H1 (cell line): Measurements from ENCODE around the gene NDUFB10. TPM values are rescaled to one million over a fixed set of nuclear protein-coding genes. Genes with fewer than 3 reads are reported as not detected.
A peak's percentile ranks its signal among the peaks of the same experiment; 100 is the strongest.

Experiments used
- CTCF ChIA-PET: fragments of 300-600 bp; sonication (Branson Sonifier 250); formaldehyde crosslinking; loops from one replicate; lab custom pipeline; 2021; ENCODE audit not compliant: partially characterized antibody; lab: Charles Lee
- POLR2A ChIA-PET: fragments of 300-600 bp; sonication (Branson Sonifier 250); formaldehyde crosslinking; loops from one replicate; lab custom pipeline; 2021; ENCODE audit warnings: inconsistent platforms; ENCODE audit not compliant: partially characterized antibody; lab: Charles Lee
- DNase-seq, 2 experiments: peaks; one replicate each; pipeline versions ENCODE4 v3.0.0 to v3.0.0-alpha.2; 2010 to 2022; ENCODE audit warnings: low spot score in 2 of 2, low read depth in 1 of 2, mixed read lengths in 1 of 2
- FAIRE-seq: peaks from 2 replicates; lab custom pipeline; 2011; peaks lifted over from hg19 to GRCh38; lab: Jason Lieb, UNC
- H2AFZ ChIP-seq: 2 replicates; pipeline ENCODE4 v1.8.1; 2012; ENCODE audit warnings: low read length, inconsistent platforms
- H2AK5ac ChIP-seq: 2 replicates; pipeline ENCODE4 v1.6.1; 2013; ENCODE audit warnings: low read depth, low read length
- H2BK120ac ChIP-seq: replicated peaks from 2 replicates; pipeline ENCODE3; 2013; ENCODE audit warnings: low read depth, low read length, inconsistent platforms
- H2BK12ac ChIP-seq: 2 replicates; pipeline ENCODE4 v1.6.1; 2013; ENCODE audit warnings: low read depth, low read length
- H2BK15ac ChIP-seq: 2 replicates; pipeline ENCODE4 v1.6.1; 2013; ENCODE audit warnings: low read length
- H2BK20ac ChIP-seq: 2 replicates; pipeline ENCODE4 v1.6.1; 2013; ENCODE audit warnings: low read length
- H2BK5ac ChIP-seq: 2 replicates; pipeline ENCODE4 v1.6.1; 2013; ENCODE audit warnings: low read depth, low read length
- H3K14ac ChIP-seq: 2 replicates; pipeline ENCODE4 v1.6.1; 2013; ENCODE audit warnings: inconsistent platforms; ENCODE audit not compliant: insufficient read length
- H3K18ac ChIP-seq: 2 replicates; pipeline ENCODE4 v1.6.1; 2013; ENCODE audit warnings: low read length; ENCODE audit errors: extremely low read depth
- H3K23ac ChIP-seq: 2 replicates; pipeline ENCODE4 v1.6.1; 2013; ENCODE audit warnings: inconsistent platforms; ENCODE audit not compliant: insufficient read length
- H3K23me2 ChIP-seq: 2 replicates; pipeline ENCODE4 v1.6.1; 2013; ENCODE audit warnings: low read depth, low read length
- H3K27ac ChIP-seq: 2 replicates; pipeline ENCODE4 v1.6.1; 2011; ENCODE audit warnings: low read depth, low read length, inconsistent platforms
- H3K27me3 ChIP-seq, 4 experiments: replicated peaks in 1 of 4; 1 replicate in 1 of 4; 2 replicates in 3 of 4; pipeline versions ENCODE4 v1.6.1 to v1.8.1; 2011 to 2013; ENCODE audit warnings: low read length in 3 of 4, mild to moderate bottlenecking in 3 of 4, inconsistent platforms in 2 of 4, mixed read lengths in 2 of 4, moderate library complexity in 1 of 4; ENCODE audit not compliant: control insufficient read depth in 3 of 4, insufficient read depth in 3 of 4; ENCODE audit errors: extremely low read depth in 1 of 4
- H3K36me3 ChIP-seq, 4 experiments: 2 replicates each; pipeline versions ENCODE4 v1.6.1 to v1.8.1; 2011 to 2013; ENCODE audit warnings: mild to moderate bottlenecking in 4 of 4, low read length in 3 of 4, moderate library complexity in 2 of 4, control low read depth in 1 of 4, inconsistent platforms in 1 of 4; ENCODE audit not compliant: insufficient read depth in 4 of 4, control insufficient read depth in 2 of 4
- H3K4ac ChIP-seq: replicated peaks from 2 replicates; pipeline ENCODE3; 2013; ENCODE audit warnings: low read length, low read depth, mixed read lengths, inconsistent platforms; ENCODE audit not compliant: insufficient read length
- H3K4me1 ChIP-seq, 4 experiments: replicated peaks in 1 of 4; 1 replicate in 1 of 4; 2 replicates in 3 of 4; pipeline versions ENCODE4 v1.6.1 to v1.8.1; 2011 to 2013; ENCODE audit warnings: low read length in 3 of 4, inconsistent platforms in 2 of 4, mixed read lengths in 1 of 4; ENCODE audit not compliant: insufficient read depth in 4 of 4, control insufficient read depth in 3 of 4
- H3K4me2 ChIP-seq, 2 experiments: 2 replicates each; pipeline versions ENCODE4 v1.6.1 to v1.8.1; 2011 to 2013; ENCODE audit warnings: low read depth in 2 of 2, low read length in 2 of 2, control low read depth in 1 of 2, inconsistent platforms in 1 of 2, mild to moderate bottlenecking in 1 of 2; ENCODE audit not compliant: insufficient read depth in 1 of 2
- H3K4me3 ChIP-seq, 4 experiments: fragments of 200-600, 300-600 bp in 1 of 4; sonication (generic), shearing (Covaris generic), sonication (Bioruptor Twin) in 1 of 4; 2 replicates each; pipeline versions ENCODE4 v1.5.1 to v1.8.1; 2011 to 2016; ENCODE audit warnings: low read length in 4 of 4, low read depth in 3 of 4, control low read depth in 2 of 4, inconsistent platforms in 2 of 4, mild to moderate bottlenecking in 2 of 4, mixed read lengths in 1 of 4, moderate library complexity in 1 of 4; ENCODE audit not compliant: insufficient read depth in 2 of 4; ENCODE audit errors: extremely low read depth in 1 of 4
- H3K56ac ChIP-seq: replicated peaks from 2 replicates; pipeline ENCODE3; 2013; ENCODE audit warnings: low read depth, mild to moderate bottlenecking, mixed read lengths, low read length, inconsistent platforms; ENCODE audit not compliant: insufficient read length
- H3K79me1 ChIP-seq: 2 replicates; pipeline ENCODE4 v1.6.1; 2013; ENCODE audit warnings: low read depth, low read length, control low read depth
- H3K79me2 ChIP-seq, 2 experiments: 2 replicates each; pipeline versions ENCODE4 v1.6.1 to v1.8.1; 2012 to 2013; ENCODE audit warnings: low read length in 2 of 2, mild to moderate bottlenecking in 2 of 2, inconsistent platforms in 1 of 2; ENCODE audit not compliant: insufficient read depth in 2 of 2, control insufficient read depth in 1 of 2
- H3K9ac ChIP-seq, 4 experiments: replicated peaks in 1 of 4; 1 replicate in 1 of 4; 2 replicates in 3 of 4; pipeline versions ENCODE4 v1.6.1 to v1.8.1; 2011 to 2013; ENCODE audit warnings: low read depth in 3 of 4, low read length in 3 of 4, control low read depth in 2 of 4, mild to moderate bottlenecking in 2 of 4, moderate library complexity in 2 of 4, inconsistent platforms in 1 of 4; ENCODE audit errors: extremely low read depth in 1 of 4
- H3K9me3 ChIP-seq, 2 experiments: 2 replicates each; pipeline versions ENCODE4 v1.6.1 to v1.8.1; 2012 to 2013; ENCODE audit warnings: mild to moderate bottlenecking in 2 of 2, moderate library complexity in 2 of 2, control low read depth in 1 of 2, inconsistent platforms in 1 of 2, low read depth in 1 of 2, low read length in 1 of 2, mixed read lengths in 1 of 2; ENCODE audit not compliant: insufficient read depth in 2 of 2
- H4K20me1 ChIP-seq, 2 experiments: replicated peaks in 1 of 2; 2 replicates each; pipeline versions ENCODE3 to v1.8.1; 2011 to 2013; ENCODE audit warnings: inconsistent platforms in 2 of 2, low read length in 2 of 2, mild to moderate bottlenecking in 1 of 2; ENCODE audit not compliant: insufficient read depth in 2 of 2, control insufficient read depth in 1 of 2
- H4K5ac ChIP-seq: 2 replicates; pipeline ENCODE4 v1.6.1; 2013; ENCODE audit warnings: low read length, low read depth, mixed read lengths, inconsistent platforms; ENCODE audit not compliant: insufficient read length
- H4K8ac ChIP-seq: 2 replicates; pipeline ENCODE4 v1.8.0; 2013; ENCODE audit warnings: mild to moderate bottlenecking, moderate library complexity, low read length, inconsistent platforms; ENCODE audit not compliant: insufficient read depth; ENCODE audit errors: extremely low read depth
- H4K91ac ChIP-seq: replicated peaks from 2 replicates; pipeline ENCODE3; 2013; ENCODE audit warnings: low read length, mixed read lengths, inconsistent platforms; ENCODE audit not compliant: insufficient read length
- WGBS, 2 experiments: shearing (Covaris generic) in 1 of 2; methylation state at CpG; one replicate each; pipeline versions ENCODE4 v1.1.6 to v1.1.7; 2013 to 2015; ENCODE audit warnings: low lambda C conversion rate in 2 of 2, mixed read lengths in 2 of 2, inconsistent platforms in 1 of 2, low coverage in 1 of 2, missing lambda C conversion rate in 1 of 2; ENCODE audit not compliant: insufficient replicate concordance in 2 of 2, insufficient coverage in 1 of 2, insufficient read length in 1 of 2; ENCODE audit errors: extremely low coverage in 1 of 2, missing lambda C conversion rate in 1 of 2; 5-methylcytosine and 5-hydroxymethylcytosine counted together
- polyA plus RNA-seq, 7 experiments: library from polyadenylated mRNA; depleted of rRNA in 3 of 7; stranded (reverse) in 5 of 7; unstranded in 2 of 7; fragments of >200 nt in 5 of 7; fragments of 200-250 nt in 2 of 7; gene quantifications; 1 replicate in 5 of 7; 2 replicates in 1 of 7; 4 replicates in 1 of 7; pipeline versions ENCODE4 v1.2.1 to v1.2.3, GENCODE V29; 2011 to 2013; ENCODE audit warnings: missing spikeins in 2 of 7, mixed read lengths in 2 of 7
- total RNA-seq: library from RNA; stranded (reverse); fragmentation: NEBNext Ultra II Directional; extraction: Animal tissue kit (Norgen Biotek cat#: 25700); gene quantifications from 2 replicates; pipeline ENCODE4 v1.2.1, GENCODE V29; 2021
- TF ChIP-seq, protein P1 (sequence below): IDR thresholded peaks from 2 replicates; pipeline ENCODE4 v1.6.1; 2011; ENCODE audit warnings: low read depth, mild to moderate bottlenecking, low read length; ENCODE audit not compliant: insufficient read depth
- TF ChIP-seq, protein P2 (sequence below), 3 experiments: IDR thresholded peaks; 1 replicate in 2 of 3; 2 replicates in 1 of 3; pipeline versions ENCODE4 v1.5.1 to v1.6.1; 2011; ENCODE audit warnings: low read length in 3 of 3, mild to moderate bottlenecking in 3 of 3, inconsistent platforms in 2 of 3, low read depth in 1 of 3, moderate library complexity in 1 of 3; ENCODE audit not compliant: insufficient read depth in 1 of 3; ENCODE audit errors: control extremely low read depth in 1 of 3

The NDUFB10 gene
- total and polyA plus RNA-seq, 2 of the 8 experiments (the other 6 are each of a cell fraction or from before 2014, with no cell fraction given): 183 to 194 TPM

DNA sequence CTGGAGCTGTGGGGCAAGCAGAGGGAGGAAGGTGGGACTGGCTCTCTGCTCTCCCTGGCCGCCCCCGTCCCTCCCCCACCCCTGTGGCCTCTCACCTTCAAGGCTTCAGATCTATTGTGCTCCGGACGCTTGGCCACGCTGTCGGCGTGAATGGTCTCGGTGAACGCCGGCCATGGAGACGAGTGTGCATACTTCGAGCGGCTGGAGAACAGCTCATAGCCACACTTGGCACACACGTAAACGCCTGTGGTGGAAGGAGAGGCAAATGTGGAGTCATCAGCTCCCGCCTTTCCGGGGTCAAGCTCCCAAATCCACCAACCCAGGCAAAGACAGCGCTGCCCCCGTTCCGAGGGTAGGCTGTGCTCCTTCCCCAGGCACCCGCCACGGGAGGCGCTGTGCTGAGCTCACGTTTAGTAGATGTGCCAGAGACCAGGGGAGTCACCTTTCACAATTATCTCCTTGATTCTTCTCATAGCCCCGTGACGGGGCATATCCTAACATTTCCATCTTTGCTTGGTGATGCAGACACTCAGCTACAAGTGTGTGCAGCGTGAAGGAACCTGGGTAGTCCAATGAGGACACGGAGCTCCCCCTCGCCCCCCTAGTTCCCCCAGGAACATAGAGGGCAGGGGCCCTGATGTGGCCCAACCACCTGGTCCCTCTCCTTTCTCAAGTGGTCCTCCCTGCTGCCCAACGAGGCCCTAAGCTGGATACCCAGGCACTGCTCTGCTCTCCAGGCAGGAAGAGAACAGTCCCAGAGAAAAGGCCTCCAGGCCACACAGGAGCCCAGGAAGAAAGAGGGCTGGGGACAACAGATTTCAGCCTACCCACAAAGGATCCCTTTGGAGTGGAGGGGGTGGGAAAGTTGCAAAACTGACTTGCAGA, 17.9 kb upstream of the NDUFB10 start:
- H3K9ac ChIP-seq: no peak overlapping the region
- H4K20me1 ChIP-seq: peaks cover 0 to 4% of the 10 kb centered on the region in 2 experiments
- no peak overlapping the region for H3K27ac ChIP-seq
- TF ChIP-seq, protein P1, sequence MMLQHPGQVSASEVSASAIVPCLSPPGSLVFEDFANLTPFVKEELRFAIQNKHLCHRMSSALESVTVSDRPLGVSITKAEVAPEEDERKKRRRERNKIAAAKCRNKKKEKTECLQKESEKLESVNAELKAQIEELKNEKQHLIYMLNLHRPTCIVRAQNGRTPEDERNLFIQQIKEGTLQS: no peak
- TF ChIP-seq, protein P2, sequence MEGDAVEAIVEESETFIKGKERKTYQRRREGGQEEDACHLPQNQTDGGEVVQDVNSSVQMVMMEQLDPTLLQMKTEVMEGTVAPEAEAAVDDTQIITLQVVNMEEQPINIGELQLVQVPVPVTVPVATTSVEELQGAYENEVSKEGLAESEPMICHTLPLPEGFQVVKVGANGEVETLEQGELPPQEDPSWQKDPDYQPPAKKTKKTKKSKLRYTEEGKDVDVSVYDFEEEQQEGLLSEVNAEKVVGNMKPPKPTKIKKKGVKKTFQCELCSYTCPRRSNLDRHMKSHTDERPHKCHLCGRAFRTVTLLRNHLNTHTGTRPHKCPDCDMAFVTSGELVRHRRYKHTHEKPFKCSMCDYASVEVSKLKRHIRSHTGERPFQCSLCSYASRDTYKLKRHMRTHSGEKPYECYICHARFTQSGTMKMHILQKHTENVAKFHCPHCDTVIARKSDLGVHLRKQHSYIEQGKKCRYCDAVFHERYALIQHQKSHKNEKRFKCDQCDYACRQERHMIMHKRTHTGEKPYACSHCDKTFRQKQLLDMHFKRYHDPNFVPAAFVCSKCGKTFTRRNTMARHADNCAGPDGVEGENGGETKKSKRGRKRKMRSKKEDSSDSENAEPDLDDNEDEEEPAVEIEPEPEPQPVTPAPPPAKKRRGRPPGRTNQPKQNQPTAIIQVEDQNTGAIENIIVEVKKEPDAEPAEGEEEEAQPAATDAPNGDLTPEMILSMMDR (IDR thresholded peaks at IDR 0.05; ENCODE audit: control extremely low read depth in 1 of 3, insufficient read depth in 1 of 3, low read depth in 1 of 3, low read length in 3 of 3): peak; percentile 36 to 66 (median 53)
- no peak overlapping the region for H3K56ac ChIP-seq
- peak overlapping the region; percentile 36 for H4K8ac ChIP-seq
- H2BK20ac ChIP-seq: no peak overlapping the region
- 84% methylated on average over 28 of the region's 30 CpGs; no CpG with 5 or more reads in 1 of the 2 experiments for WGBS, 2 experiments
- no peak overlapping the region for H2BK5ac ChIP-seq
- H3K4me3 ChIP-seq: no peak overlapping the region; a peak in 1 of 8 replicates
- no peak overlapping the region for H3K23ac ChIP-seq
- ChIA-PET POLR2A (interaction anchor here (0.8 to 11.7 kb wide), 7 partner anchors 9 to 49 kb away, joined by 3 to 336 read pairs (median 3); partner anchors contain the start of genes GFER, NDUFB10, RNF151 and RPL3L), CTCF (interaction anchor here (0.6 to 6.3 kb wide), 19 partner anchors 10 to 812 kb away, joined by 3 to 62 read pairs (median 5); partner anchors contain the start of genes MEIOB and RPL3L)
- H4K5ac ChIP-seq: no peak overlapping the region
- no peaks in the 10 kb centered on the region for H3K79me2 ChIP-seq
- H3K4ac ChIP-seq: no peak overlapping the region
- FAIRE-seq (no peak), DNase-seq (no peak)
- peaks cover 4 to 12% (median 8%) of the 10 kb centered on the region in 4 experiments; a peak in 5 of 8 replicates for H3K36me3 ChIP-seq
- no peaks in the 10 kb centered on the region for H3K79me1 ChIP-seq
- peaks cover 0 to 2% (median 0%) of the 10 kb centered on the region in 4 experiments; a peak in 1 of 7 replicates for H3K27me3 ChIP-seq
- peaks cover 6% of the 10 kb centered on the region; the same call in 1 of the 2 replicates for H3K23me2 ChIP-seq
- H3K14ac ChIP-seq: no peak overlapping the region
- no peak overlapping the region for H3K18ac ChIP-seq
- peaks cover 0 to 9% (median 6%) of the 10 kb centered on the region in 4 experiments; a peak in 5 of 7 replicates for H3K4me1 ChIP-seq
- no peak overlapping the region for H2AK5ac ChIP-seq
- no peak overlapping the region for H2AFZ ChIP-seq
- peak overlapping the region; percentile 71 to 89; a peak in 3 of 4 replicates for H3K4me2 ChIP-seq
- no peak overlapping the region for H2BK120ac ChIP-seq
- no peaks in the 10 kb centered on the region for H3K9me3 ChIP-seq
- no peak overlapping the region for H2BK15ac ChIP-seq
- H4K91ac ChIP-seq: no peak overlapping the region
- H2BK12ac ChIP-seq: no peak overlapping the region
